Measurements from ENCODE around the gene EDN2.

DNA sequence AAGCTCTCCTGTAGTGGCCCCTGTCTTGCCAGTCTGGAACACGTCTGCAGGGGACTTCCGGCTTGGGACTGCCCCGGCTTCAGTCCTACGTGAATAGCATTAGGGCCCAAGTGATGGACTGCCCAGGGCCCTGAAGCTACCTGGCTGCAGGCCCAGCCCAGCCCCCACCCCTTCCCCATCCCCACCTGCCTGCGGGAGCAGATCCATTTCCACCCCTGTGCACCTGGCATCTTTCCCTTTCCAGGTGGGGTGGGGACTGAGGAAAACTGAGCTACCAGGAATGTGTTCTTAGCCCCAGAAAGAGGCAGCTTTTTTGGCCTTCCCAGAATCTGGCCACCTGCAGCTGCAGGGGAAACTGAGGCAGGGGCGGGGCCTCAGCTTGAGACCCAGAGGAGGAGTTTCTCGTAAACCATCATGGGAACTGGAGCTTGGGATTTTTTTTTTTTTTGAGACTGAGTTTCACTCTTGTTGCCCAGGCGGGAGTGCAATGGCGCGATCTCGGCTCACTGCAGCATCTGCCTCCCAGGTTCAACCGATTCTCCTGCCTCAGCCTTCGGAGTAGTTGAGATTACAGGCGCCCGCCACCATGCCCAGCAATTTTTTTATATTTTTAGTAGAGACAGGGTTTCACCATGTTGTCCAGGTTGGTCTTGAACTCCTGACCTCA, 3.2 kb downstream of the EDN2 start:
- TF ChIP-seq RAD21 (IDR thresholded peaks at IDR 0.05) (no peak), CTCF (IDR thresholded peaks at IDR 0.05; ENCODE audit: low read depth, low read length, missing input control) (no peak), YY1 (IDR thresholded peaks at IDR 0.05) (no peak), TAF1 (conservative IDR thresholded peaks at IDR 0.05) (no peak), REST (IDR thresholded peaks at IDR 0.05) (no peak), GABPA (IDR thresholded peaks at IDR 0.05 in 1 of 2, conservative IDR thresholded peaks at IDR 0.05 in 1 of 2) (no peak), ATF3 (IDR thresholded peaks at IDR 0.05) (no peak)

Measured in liver (tissue), 3 donors.